Middle frontal gyrus (tissue), 1 donor: ENCODE results near the gene MAN1C1.

ENCODE experiments used
- DNase-seq: peaks from one replicate; pipeline ENCODE4 v3.0.0-alpha.2; 2015; ENCODE audit warnings: low spot score; ENCODE audit errors: extremely low spot score

MAN1C1 gene

DNA sequence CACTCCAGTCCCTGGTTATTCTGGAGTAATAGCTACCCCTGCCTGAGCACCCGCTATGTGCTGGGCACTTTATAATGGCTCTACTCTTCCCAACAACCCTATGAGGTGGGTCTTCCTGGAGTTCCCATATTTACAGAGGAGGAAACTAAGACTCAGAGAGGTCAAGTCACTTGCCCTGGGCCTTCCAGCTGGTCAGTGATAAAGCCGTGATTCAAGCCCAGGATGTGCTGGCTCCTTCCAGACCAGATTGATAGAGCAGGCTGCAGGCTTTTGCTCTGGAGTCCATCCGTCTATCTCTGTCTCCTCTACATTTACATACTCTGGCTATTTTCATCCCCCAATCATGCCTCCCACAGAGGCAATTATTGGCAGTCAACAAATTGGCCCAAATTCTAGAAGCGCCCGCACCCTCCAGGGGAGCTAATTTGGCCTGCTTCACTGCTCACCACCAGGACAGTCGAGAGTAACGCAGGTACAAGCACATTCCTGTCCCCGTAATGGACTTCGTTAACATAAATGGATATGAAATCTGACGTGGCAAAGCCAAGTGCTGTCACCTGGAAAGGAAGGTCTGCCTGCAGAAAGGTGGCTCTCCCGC lies 143.6 kb downstream of the MAN1C1 start:
- DNase-seq = no peak

DNA sequence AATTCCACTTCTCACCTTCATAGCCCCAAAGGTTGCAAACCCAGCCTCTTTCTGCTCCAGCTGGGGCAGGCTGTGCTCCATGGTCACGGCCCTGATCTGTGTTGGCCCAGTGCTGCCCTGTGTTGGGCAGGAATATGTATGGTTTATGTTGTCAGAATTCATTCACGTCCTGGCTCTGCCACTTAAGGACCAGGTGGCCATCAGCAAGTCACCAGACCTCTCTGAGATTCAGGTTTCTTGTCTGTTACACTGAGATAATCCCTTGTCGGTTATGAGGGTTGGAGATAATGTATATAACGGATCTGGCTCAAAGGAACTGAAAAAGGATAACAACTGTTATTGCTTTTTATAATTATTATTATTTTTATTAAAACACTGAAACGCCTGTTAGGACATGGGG lies 144.3 kb downstream of the MAN1C1 start:
- no peak for DNase-seq

DNA sequence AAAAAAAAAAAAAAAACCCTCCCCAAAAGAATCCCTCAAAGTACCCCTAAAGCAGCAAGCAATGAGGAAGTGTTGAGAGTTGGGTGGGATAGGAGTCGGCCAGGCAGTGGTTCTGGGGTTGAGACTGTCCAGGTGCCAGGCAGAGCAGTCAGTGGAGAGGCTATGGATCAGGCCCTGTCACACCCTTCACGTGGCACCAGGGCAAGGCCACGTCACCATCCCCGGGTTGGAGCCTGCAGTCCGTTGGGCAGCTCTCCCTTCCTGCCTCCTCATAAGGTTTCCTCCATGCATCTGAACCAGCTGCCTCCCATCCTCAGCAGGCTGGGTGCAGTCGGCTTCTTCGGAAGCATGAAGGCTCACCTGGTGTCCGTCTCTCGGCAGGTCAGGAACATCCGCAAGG lies 146.9 kb downstream of the MAN1C1 start:
- no peak for DNase-seq

DNA sequence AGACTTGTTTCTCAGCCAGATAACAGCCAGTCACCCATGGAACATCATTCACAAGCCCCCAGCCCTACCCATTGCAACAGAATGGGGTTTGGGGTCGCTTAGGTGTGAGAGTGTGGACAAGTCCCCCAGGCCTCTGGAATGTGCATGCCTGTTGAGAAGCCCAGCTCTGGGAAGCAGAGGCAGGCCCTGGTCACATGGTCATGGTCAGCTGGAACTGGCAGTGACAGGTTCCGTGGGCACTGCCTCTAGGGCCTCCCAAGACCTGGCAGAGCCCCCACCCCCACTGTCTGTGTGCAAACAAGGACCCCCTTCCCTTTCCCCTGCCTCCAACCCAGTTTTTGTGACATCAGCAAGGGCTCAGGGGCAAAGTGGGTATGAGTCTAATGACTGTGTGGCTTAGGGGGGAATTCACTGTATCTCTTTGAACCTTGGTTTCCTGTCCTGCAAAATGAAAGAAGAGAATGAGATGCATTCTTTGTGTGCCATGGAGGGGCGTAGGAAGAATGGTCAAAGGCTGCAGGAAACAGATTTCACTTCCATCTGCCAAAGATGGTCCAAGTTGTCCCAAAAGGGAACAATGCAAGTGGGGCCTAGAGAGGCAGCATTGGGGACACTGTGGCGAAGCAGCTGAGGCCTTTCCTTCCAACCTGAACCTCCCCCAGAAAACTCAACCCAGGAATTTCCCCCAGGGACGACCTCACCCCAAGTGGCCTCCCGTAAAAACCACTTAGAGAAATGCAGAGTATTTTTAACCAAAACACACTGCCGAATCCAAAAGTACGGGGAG lies 148.7 kb downstream of the MAN1C1 start:
- no peak for DNase-seq

DNA sequence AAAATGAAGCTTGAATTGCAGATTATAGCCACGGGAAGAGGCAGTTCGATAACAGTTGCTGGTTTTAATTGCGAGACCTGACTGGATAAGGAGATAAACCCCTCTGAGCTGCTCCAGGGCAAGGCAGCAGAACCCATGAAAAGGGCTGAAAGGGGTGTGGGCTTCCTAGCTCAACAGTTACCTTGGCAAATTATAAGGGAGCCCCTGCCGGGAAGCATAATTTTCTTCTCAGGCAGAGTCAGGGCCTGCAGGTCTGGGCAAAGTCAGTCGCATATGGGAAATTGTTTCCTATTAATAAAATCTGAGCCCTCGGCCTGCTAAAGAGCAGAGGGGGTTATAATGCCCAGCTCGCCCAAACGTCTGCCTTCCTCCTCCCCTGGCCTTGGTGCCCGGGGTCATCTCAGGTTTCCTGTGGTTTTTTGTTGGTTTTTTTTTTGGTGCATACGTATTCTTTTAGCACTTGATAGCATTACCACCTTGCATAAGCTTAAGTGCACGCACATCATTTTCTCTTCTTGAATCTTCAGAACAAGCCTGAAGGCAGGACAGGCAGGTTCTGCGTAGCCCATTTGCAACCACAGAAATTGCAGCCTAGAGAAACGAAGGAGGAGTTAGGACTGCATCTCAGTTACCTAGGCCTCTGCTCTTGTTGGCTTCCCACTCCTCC lies 149.5 kb downstream of the MAN1C1 start:
- no peak for DNase-seq

DNA sequence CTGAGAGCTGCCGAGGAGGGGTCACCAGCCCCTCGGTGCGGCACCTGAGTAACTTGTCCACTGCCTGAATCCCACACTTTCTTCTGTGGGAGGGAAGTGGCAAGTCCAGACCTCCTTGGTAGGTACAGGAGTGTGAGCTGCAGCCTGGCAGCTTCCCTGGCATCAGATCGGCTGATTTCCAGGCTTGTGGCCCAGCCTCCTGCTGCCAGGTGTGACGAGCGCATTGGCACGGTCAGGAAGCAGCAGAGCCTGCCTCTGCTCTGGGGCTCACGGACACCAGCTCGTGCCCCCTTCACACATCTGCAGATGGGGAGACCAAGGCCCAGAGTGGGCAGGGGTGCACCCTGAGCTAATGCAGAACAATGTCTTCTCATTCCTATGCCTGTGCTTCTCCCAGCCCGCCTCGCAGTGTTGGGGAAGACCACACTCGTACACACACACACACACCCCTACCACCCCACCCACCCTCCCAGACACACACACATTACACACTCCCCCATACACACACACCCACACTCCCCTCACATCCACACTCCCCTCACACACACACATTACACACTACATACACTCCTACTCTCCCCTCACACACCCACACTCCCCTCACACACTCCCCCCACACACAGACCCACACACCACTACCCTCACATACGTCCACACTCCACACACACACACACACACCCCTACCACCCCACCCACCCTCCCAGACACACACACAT lies 150.3 kb downstream of the MAN1C1 start:
- DNase-seq = no peak

DNA sequence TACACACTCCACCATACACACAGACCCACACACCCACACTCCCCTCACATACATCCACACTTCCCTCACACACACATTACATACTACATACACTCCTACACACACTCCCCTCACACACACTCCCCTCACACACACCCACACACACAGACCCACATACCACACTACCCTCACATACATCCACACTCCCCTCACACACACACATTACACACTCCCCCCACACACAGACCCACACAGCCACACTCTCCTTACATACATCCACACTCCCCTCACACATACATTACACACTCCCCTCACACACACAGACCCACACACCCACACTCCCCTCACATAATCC lies 150.8 kb downstream of the MAN1C1 start:
- no peak for DNase-seq

DNA sequence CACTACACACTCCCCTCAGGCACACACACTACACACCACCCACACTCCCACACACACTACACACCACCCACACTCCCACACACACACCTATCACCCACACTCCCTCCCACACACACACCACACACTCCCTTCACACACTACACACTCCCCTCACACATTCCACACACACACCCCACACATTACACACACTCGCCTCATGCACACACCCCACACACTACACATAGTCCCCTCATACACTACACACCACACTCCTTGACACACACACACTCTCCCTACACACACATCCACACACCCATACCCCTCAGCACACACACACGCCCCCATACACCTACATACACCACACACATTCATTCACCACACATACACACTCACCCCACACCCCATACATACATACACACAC lies 152.4 kb downstream of the MAN1C1 start:
- no peak for DNase-seq

DNA sequence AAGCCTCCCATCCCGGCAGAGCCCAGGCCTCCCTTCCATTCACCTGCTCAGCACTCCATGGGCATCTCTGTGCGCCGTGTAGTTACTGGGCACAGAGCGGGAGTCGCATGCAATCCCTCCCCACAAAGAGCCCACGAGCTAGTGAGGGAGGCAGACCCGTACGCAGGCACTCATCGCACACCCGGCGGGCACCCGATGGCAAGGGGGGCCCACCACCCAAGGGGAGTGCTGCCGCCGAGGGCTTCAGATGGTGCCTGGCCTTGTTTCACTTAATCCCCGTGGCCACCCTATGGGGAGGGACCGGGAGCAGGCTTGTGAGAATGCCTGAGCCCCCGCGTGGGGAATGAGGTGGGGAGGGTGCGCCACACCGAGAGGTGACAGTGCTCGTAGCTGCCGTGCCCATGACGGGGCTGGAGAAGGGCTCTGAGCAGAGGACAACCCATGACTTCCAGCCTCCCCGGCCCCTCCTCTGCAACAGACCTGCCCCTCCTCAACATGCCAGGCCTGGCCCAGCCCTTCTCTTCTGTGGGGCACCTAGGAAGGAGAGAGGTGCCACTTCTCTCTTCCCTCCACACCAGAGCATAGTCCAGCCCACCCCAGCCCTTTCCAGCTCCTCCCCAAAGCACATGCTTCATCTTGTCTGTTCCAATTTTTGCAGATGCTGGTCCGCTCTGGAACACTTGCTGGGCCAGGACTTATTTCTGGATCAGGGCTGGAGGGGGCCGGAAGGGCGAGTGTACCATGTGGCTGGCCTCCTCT lies 153.2 kb downstream of the MAN1C1 start:
- DNase-seq = no peak

DNA sequence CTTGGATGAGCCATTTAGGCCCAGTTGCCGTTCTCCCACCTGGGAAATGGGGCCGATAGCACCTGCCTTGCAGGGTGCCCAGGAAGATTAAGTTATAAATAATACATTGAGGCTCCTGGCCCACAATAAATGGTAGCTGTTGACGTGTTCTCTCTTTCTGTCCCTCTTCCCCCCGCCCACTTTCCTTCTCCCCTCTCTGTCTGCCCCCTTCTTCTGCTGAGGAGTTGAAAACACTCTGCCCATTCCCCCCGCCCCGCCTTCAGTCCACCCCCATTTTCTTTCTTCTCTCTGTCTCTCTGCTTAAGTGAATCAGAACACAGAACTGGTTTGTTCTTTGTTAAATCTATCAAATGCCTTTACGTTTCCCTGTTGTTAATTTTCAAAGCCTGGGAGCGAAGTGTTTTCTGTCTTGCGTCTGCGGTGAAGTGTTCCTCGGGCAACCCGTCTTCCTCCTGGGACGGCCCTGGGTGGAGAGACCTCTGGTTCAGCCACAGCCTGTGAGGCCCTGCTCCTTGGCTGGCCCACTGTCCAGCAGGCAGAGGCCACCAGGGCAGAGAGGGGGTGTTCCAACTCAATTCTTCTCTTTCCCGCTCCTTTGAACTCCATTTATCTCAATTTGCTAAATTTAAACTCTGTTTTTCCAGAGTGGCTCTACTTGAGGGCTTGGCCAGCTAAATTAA lies 154.1 kb downstream of the MAN1C1 start:
- no peak for DNase-seq

DNA sequence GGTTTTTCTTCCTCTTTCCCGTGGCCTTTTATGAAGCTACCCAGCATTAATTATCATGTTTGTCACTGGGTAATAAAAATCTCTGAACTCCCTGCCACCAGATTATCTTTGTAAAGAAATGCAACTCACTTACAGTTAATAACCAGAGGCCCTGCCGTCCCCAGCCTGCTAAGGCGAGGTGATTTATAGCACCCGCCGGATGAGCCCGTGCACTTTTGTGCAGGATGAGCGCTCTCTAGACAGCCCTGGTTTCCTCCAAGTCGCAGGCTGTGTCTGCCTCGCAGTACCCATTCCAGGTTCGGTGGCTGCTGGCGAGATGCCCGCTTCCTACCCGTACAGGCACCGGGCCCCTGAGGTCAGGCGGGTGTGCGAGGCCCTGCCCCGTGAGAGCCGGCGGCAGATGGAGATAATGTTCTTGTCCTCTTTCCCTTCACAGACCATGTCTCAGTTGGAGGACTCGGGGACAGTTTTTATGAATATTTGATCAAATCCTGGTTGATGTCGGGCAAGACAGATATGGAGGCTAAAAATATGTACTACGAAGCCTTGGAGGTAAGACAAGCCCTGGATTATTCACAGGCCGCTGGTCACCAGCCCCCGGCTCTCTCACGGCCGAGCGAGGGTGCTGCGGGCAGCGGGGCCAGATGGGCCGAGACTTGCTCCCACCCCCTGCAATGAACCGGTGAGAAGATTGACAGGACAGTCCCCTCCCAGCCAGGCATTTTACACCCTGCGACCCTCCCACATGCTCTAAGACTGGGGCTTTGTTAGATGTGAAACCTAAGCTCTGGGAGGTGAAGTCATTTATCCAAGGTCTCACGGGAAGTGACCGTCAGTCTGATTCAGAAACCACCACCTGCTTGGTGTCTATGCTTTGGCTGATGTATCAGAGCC lies 154.9 kb downstream of the MAN1C1 start:
- no peak for DNase-seq

DNA sequence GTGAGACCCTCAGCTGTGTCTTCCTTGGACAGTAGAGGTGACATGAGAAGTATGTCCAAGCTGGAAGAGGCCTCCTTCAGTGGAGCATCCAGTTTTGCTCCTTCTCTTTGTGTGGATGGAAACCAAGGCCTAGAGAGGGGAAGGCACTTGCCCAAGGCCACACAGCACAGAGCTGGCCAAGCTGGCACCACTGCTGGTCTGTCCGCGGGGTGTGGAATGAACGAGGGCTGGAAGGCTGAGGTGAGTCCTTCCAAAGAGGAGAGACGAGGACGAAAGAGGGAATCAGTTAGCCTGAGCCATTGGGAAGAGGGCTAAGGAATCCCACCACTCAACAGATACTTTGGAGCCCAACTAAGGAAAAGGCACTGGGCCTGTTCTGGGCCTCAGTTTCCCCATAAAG lies 155.6 kb downstream of the MAN1C1 start:
- DNase-seq = no peak

DNA sequence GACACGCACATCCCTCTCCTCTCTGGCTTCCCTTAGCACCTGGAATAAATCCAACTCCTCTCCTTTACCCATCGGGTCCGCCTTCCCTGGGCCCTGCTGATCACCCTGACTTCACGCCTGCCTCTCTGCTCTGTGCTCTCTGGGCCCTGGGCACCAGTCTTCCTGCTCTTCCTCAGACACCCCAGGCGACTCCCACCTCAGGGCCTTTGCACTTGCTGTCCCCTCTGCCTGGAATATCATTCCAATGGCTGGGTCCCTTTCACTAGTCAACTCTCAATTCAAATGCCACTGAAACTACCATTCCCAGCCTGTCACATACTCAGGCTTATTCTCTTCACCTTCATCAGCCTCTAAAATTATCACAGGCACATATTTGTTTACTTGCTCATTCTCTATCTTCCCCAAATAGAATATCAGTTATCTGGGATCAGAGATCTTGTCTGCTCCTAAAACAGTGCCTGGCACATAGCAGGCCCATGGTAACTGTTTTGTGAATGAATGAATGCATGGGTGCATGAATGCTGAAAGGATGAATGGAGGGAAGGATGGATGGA lies 156.2 kb downstream of the MAN1C1 start:
- no peak for DNase-seq

DNA sequence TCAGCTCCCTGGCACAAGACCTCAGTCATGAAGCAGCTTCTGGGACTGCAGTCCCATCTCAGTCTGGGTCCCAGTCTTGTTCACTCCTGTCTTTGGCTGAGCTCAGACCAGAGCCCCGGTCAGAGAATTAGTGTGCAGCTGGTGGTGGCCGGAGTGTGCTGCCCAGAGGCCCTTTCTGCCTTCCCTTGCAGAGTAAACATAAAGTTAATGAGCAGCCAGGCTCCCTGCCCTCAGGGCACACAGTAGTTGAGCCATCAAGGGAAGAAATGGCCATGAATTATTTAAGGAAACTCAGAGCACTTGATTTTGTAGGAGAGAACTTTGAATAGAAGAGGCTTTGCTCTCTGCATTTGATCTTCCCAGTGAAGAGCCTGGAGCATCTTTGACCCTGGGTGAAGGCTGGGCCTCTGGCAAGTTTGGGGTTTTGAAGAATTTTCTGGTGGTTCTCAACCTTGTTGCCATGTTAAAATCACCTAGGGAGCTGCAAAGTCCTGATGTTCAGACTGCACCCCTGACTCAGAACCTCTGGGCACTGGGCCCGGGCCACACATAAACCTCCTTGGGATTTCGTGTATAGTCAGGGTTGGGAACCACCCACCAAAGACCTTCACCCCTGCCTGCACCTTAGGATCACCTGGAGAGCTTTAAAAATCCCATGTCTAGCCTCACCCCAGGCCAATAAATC lies 157.0 kb downstream of the MAN1C1 start:
- no peak for DNase-seq

DNA sequence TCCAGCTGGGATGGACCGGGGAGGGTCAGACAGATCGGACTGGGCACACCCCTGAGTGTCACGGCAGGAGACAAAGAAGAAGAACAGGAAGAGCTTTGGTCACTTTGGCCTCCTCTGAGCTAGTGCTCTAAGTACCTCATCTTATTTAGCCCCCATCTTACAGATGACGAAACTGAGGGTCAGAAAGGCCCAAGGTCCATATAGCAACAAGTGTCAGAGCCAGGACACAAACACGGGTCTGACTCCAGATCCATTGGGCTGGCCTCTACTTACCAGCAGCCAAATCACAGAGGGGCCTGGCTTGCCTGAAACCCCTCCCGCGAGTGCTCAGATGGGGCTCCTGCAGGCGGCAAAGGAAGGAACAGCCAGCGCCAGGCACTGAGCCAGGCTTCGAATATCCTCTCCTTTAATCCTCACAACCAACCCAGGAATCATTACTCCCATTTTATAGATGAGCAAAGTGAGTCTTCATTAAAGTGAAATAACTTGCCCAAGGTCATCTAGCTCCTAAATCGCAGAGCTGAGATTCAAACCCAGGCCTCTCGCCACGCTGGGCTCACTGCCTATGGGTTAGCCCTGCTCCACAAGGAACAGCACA lies 157.7 kb downstream of the MAN1C1 start:
- no peak for DNase-seq

DNA sequence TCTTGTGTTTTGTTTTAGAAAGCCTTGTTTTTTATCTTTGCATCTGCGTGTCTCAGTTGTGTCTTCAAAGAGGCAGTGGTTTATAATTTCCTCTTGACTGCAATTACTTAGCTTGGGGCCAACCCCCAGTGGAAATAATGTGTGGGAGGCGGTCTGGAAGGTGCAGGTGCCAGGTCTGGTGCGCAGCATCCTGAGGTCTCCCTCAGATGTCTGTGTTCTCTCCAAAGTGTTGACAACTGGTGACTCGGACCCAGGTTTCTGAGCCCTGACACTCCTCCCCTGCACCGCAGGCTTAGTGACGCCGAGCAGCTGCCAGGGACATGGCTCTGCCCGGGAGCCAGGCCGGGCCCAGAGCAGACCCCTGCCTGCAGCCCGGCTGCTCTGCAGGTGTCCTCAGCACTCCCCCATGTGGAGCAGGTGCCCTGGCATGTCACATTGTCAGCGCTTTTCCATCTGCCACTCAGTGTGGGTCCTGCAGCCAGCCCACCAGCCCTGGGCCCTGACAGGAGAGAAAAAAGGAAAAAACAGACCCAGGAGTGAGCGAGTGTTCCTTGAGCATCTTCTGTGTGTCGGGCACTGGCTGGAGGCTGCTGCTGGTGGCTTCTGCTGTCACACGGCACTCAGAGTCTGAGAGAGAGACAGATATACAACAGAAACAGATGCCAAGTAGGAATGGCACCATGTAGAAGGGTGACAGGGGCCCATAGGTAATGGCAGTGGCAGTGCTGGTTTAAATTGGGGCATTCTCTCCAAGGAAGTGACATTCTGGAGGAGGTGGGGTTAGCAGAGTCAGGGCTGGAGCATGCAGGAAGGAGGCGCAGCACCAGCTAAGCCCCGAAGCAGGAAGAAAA lies 158.6 kb downstream of the MAN1C1 start:
- DNase-seq = no peak

DNA sequence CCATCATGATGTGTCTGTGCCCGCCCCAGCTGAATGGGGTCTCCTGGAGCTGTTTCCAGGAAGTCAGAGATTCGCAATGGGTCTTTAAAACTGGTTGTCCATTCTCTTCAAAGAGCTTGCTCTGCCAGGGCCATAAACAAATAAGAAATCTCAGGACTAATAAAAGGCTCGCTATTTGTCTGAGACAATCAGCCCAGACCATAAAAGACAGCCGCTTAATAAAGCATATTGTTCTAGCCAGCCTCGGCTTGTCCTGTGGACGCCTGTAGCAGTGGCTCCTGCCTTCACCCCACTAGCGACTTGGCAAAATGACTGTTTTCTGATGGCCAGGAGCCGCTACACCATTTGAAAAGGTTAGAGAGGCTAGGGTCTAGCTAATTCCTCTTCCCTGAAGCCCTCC lies 162.8 kb downstream of the MAN1C1 start:
- no peak for DNase-seq

DNA sequence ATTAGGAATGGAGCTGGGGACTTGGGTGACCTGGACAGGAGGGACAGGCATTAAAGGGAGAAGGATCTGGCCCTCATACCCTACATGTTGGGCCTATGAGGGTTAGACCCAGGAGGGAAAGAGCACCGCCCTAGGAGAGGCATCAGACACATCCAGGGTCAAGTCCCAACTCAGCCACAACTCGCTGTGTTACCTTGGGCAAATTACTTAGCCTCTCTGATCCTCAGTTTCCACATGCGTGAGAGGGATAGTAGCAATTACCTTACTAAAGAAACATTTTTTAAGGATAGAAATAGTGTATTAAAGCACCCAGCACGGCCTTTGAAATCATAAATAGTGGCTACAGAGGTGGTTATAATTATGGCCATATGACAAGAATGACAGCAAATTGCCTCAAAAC lies 163.3 kb downstream of the MAN1C1 start:
- no peak for DNase-seq
